Uterus (tissue), 4 donors: ENCODE results near the gene DDIT3. TPM values are rescaled to one million over a fixed set of nuclear protein-coding genes. Genes with fewer than 3 reads are reported as not detected.

Source experiments
- DNase-seq, 2 donors: peaks; one replicate each; pipeline ENCODE4 v3.0.0-alpha.2; 2019 to 2020
- H3K27ac ChIP-seq, 2 donors: fragments of 200-600 bp; sonication (generic); 1 replicate in 1 of 2; 2 replicates in 1 of 2; pipeline ENCODE4 v1.5.1; 2016 to 2018
- H3K27me3 ChIP-seq, 2 donors: fragments of 200-600 bp; sonication (generic); one replicate each; pipeline ENCODE4 v1.5.1; 2018 to 2019; ENCODE audit warnings: control low read depth in 1 of 2
- H3K36me3 ChIP-seq, 2 donors: fragments of 200-600 bp; sonication (generic); one replicate each; pipeline ENCODE4 v1.5.1; 2019; ENCODE audit warnings: control low read depth in 1 of 2
- H3K4me1 ChIP-seq, 2 donors: fragments of 200-600 bp; sonication (generic); one replicate each; pipeline ENCODE4 v1.5.1; 2018 to 2019; ENCODE audit warnings: control low read depth in 1 of 2
- H3K4me3 ChIP-seq, 2 donors: fragments of 200-600 bp; sonication (generic); 1 replicate in 1 of 2; 2 replicates in 1 of 2; pipeline ENCODE4 v1.5.1; 2018 to 2019; ENCODE audit warnings: mild to moderate bottlenecking in 1 of 2
- H3K9me3 ChIP-seq, 2 donors: fragments of 200-600 bp; sonication (generic); one replicate each; pipeline ENCODE4 v1.5.1; 2019; ENCODE audit warnings: control low read depth in 1 of 2
- CTCF ChIP-seq, 4 experiments: fragments of 200-600 bp in 2 of 4; fragments of 450-650 bp in 2 of 4; sonication (generic) in 2 of 4; IDR thresholded peaks; one replicate each; pipeline ENCODE4 v1.5.1; 2016 to 2019; ENCODE audit warnings: antibody characterized with exemption in 4 of 4, mild to moderate bottlenecking in 2 of 4, moderate library complexity in 1 of 4
- POLR2A ChIP-seq, 2 donors: fragments of 450-650 bp; IDR thresholded peaks; one replicate each; pipeline ENCODE4 v1.6.1; 2016; ENCODE audit warnings: antibody characterized with exemption in 2 of 2, mild to moderate bottlenecking in 1 of 2, moderate library complexity in 1 of 2
- intact Hi-C: fragments of 100-400 bp; cut with DNase I; formaldehyde crosslinking; loops from one replicate; pipeline ENCODE4 v1.15.1; 2023; ENCODE audit warnings: low total_unique reads
- total RNA-seq, 4 donors: library from RNA; depleted of rRNA in 3 of 4; stranded (reverse); fragments of >200 nt in 3 of 4; gene quantifications; one replicate each; pipeline versions ENCODE4 v1.1.0 to v1.2.4, GENCODE V29; 2014 to 2023
- donor health status: DM: yes; HTN: yes; CAD: no.

The DDIT3 gene
- total RNA-seq, 4 donors from 2014 or later = 2.3 to 28.2 (median 9.8) TPM

DNA sequence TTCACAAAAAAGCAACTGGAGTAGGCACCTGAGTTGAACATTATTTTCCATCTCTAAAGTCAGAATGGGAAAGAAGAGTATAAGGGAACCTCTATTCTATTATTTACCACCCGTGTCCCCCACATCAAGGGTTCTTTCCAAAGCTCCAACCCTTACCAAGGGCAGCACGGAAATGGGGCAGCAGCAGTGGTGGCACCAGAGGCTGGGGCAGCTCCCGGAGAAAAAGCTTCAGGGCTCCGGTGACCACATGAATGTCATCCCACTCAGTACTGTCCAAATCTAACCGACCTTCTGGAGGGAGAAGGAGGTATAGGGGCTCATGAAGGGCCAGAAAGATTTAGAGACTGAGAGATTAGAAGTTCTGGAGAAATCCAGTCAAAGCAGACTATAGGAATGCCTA, 46.4 kb downstream of the DDIT3 start:
- no peak overlapping the region for H3K27ac ChIP-seq
- H3K4me1 ChIP-seq = peaks cover 0 to 13% of the 10 kb centered on the region in 2 donors
- no peak overlapping the region for H3K4me3 ChIP-seq
- H3K9me3 ChIP-seq = no peaks in the 10 kb centered on the region
- H3K36me3 ChIP-seq = no peaks in the 10 kb centered on the region
- TF ChIP-seq POLR2A (IDR thresholded peaks at IDR 0.05) = no peak
- intact Hi-C loops = no loop called here
- peaks cover 8 to 20% of the 10 kb centered on the region in 2 donors for H3K27me3 ChIP-seq
- DNase-seq = no peak

- Histone ChIP-seq H3K9me3 (no peaks in the 10 kb centered on the region), H3K4me3 (no peak overlapping the region), H3K27me3 (peaks cover 8 to 20% of the 10 kb centered on the region in 2 donors), H3K36me3 (no peaks in the 10 kb centered on the region), H3K27ac (no peak overlapping the region), H3K4me1 (peaks cover 0 to 13% of the 10 kb centered on the region in 2 donors)
- no peak for DNase-seq
- no peak for TF ChIP-seq POLR2A (IDR thresholded peaks at IDR 0.05)
- TF ChIP-seq CTCF (IDR thresholded peaks at IDR 0.05) = no peak
- intact Hi-C loops = no loop called here
Observed at GRCh38 chr12:57473392-57473791, 46.9 kb downstream of the DDIT3 start.

- Histone ChIP-seq H3K9me3 (no peaks in the 10 kb centered on the region), H3K27ac (no peak overlapping the region), H3K4me3 (no peak overlapping the region), H3K27me3 (peaks cover 8 to 20% of the 10 kb centered on the region in 2 donors), H3K4me1 (peaks cover 0 to 13% of the 10 kb centered on the region in 2 donors), H3K36me3 (no peaks in the 10 kb centered on the region)
- intact Hi-C loops = no loop called here
- DNase-seq = no peak
- no peak for TF ChIP-seq POLR2A (IDR thresholded peaks at IDR 0.05)
- TF ChIP-seq CTCF (IDR thresholded peaks at IDR 0.05) = no peak
Observed at GRCh38 chr12:57472391-57472790, 47.9 kb downstream of the DDIT3 start.

DNA sequence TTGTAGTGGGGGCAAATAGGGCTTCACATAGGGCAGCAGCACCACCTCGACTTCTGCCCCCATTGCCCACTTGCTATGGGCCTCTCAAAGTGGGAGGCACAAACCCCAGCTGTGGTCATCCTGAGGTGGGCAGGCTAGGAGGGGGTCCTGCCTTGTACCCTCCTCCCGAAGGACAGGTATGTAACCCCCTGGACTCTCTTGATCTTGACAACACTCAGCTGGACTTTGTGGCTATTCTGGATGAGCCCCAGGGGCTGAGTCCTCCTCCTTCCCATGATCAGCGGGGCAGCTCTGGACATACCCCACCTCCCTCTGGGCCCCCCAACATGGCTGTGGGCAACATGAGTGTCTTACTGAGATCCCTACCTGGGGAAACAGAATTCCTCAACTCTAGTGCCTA, 48.7 kb downstream of the DDIT3 start:
- Histone ChIP-seq H3K4me1 (peaks cover 0 to 13% of the 10 kb centered on the region in 2 donors), H3K9me3 (no peaks in the 10 kb centered on the region), H3K4me3 (no peak overlapping the region), H3K27me3 (peaks cover 8 to 20% of the 10 kb centered on the region in 2 donors), H3K36me3 (no peaks in the 10 kb centered on the region), H3K27ac (no peak overlapping the region)
- TF ChIP-seq CTCF (IDR thresholded peaks at IDR 0.05) (no peak), POLR2A (IDR thresholded peaks at IDR 0.05) (no peak)
- no peak for DNase-seq
- intact Hi-C loops = no loop called here

DNA sequence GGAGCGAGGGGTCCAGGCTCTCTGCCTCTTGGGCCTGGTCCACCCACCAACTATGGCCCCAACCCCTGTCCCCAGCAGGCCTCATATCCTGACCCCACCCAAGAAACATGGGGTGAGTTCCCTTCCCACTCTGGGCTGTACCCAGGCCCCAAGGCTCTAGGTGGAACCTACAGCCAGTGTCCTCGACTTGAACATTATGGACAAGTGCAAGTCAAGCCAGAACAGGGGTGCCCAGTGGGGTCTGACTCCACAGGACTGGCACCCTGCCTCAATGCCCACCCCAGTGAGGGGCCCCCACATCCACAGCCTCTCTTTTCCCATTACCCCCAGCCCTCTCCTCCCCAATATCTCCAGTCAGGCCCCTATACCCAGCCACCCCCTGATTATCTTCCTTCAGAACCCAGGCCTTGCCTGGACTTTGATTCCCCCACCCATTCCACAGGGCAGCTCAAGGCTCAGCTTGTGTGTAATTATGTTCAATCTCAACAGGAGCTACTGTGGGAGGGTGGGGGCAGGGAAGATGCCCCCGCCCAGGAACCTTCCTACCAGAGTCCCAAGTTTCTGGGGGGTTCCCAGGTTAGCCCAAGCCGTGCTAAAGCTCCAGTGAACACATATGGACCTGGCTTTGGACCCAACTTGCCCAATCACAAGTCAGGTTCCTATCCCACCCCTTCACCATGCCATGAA, 49.2 kb downstream of the DDIT3 start:
- intact Hi-C loops = no loop called here

More for the DNA sequence above, 49.2 kb downstream of the DDIT3 start:
- peaks cover 0 to 11% of the 10 kb centered on the region in 2 donors for H3K4me1 ChIP-seq
- DNase-seq = no peak
- peaks cover 5 to 14% of the 10 kb centered on the region in 2 donors for H3K27me3 ChIP-seq
- TF ChIP-seq CTCF (IDR thresholded peaks at IDR 0.05) (no peak), POLR2A (IDR thresholded peaks at IDR 0.05) (no peak)
- no peak overlapping the region for H3K27ac ChIP-seq
- H3K36me3 ChIP-seq = no peaks in the 10 kb centered on the region
- H3K9me3 ChIP-seq = no peaks in the 10 kb centered on the region
- H3K4me3 ChIP-seq = no peak overlapping the region
